ENCODE results near the gene PHLPP2. TPM values are rescaled to one million over a fixed set of nuclear protein-coding genes. Genes with fewer than 3 reads are reported as not detected.

Gene PHLPP2
- total RNA-seq, 1 experiment from 2014 or later: 4.4 TPM

GRCh38 chr16:71767060-71767900, 42.8 kb upstream of the PHLPP2 start:
- H4K20me1 ChIP-seq (ENCODE audit: low read length): peaks cover 5% of the 10 kb centered on the region; the same call in 1 of the 2 replicates
- H2AFZ ChIP-seq (ENCODE audit: low read length): no peak overlapping the region
- no TSS peak for BruUV-seq (replicated peaks)
- POLR2A ChIA-PET (ENCODE audit: unreplicated experiment): no interaction called here
- CTCF ChIA-PET: no interaction called here
- no peaks in the 10 kb centered on the region for H3K9me3 ChIP-seq (ENCODE audit: low read length)
- TF ChIP-seq EZH2 (IDR thresholded peaks at IDR 0.05; ENCODE audit: low read length, unreplicated experiment) (no peak), EZH2phosphoT487 (IDR thresholded peaks at IDR 0.05; ENCODE audit: borderline replicate concordance, low read length) (no peak), CTCF (conservative IDR thresholded peaks at IDR 0.05; ENCODE audit: low read depth, low read length) (no peak)
- H3K27ac ChIP-seq (ENCODE audit: low read length): no peak overlapping the region
- no peak overlapping the region for H3K4me2 ChIP-seq (ENCODE audit: low read length)
- DNase-seq (no peak), ATAC-seq (no peak)
- peaks cover 14% of the 10 kb centered on the region for H3K4me1 ChIP-seq (ENCODE audit: insufficient read depth, low read length)
- H3K27me3 ChIP-seq (ENCODE audit: low read length): no peaks in the 10 kb centered on the region
- intact Hi-C loops (cut with micrococcal nuclease): no loop called here
- no peaks in the 10 kb centered on the region for H3F3A ChIP-seq (ENCODE audit: low read length, unreplicated experiment)
- H3K4me3 ChIP-seq (ENCODE audit: low read length): no peak overlapping the region
- peaks cover 34% of the 10 kb centered on the region for H3K36me3 ChIP-seq (ENCODE audit: low read depth, low read length)
- H3K9me2 ChIP-seq (replicated peaks; ENCODE audit: low read length): no peaks in the 10 kb centered on the region
- H3K9ac ChIP-seq (ENCODE audit: low read length): no peak overlapping the region
- H3K79me2 ChIP-seq (ENCODE audit: low read length): no peaks in the 10 kb centered on the region

- ChIA-PET CTCF (no interaction called here), POLR2A (ENCODE audit: unreplicated experiment) (no interaction called here)
- H3K9ac ChIP-seq (ENCODE audit: low read length): no peak overlapping the region
- ATAC-seq: no peak
- no peaks in the 10 kb centered on the region for H3K4me1 ChIP-seq (ENCODE audit: insufficient read depth, low read length)
- intact Hi-C loops (cut with micrococcal nuclease): no loop called here
- no peak for DNase-seq
- no peaks in the 10 kb centered on the region for H3K79me2 ChIP-seq (ENCODE audit: low read length)
- no TSS peak for BruUV-seq (replicated peaks)
- no peaks in the 10 kb centered on the region for H3K9me3 ChIP-seq (ENCODE audit: low read length)
- H3K9me2 ChIP-seq (replicated peaks; ENCODE audit: low read length): no peaks in the 10 kb centered on the region
- H3K36me3 ChIP-seq (ENCODE audit: low read depth, low read length): peaks cover 32% of the 10 kb centered on the region
- H3K4me2 ChIP-seq (ENCODE audit: low read length): no peak overlapping the region
- H3F3A ChIP-seq (ENCODE audit: low read length, unreplicated experiment): no peaks in the 10 kb centered on the region
- H3K27ac ChIP-seq (ENCODE audit: low read length): no peak overlapping the region
- TF ChIP-seq CTCF (conservative IDR thresholded peaks at IDR 0.05; ENCODE audit: low read depth, low read length) (no peak), EZH2 (IDR thresholded peaks at IDR 0.05; ENCODE audit: low read length, unreplicated experiment) (no peak), EZH2phosphoT487 (IDR thresholded peaks at IDR 0.05; ENCODE audit: borderline replicate concordance, low read length) (no peak)
- H4K20me1 ChIP-seq (ENCODE audit: low read length): no peaks in the 10 kb centered on the region
- no peak overlapping the region for H2AFZ ChIP-seq (ENCODE audit: low read length)
- no peak overlapping the region for H3K4me3 ChIP-seq (ENCODE audit: low read length)
- no peaks in the 10 kb centered on the region for H3K27me3 ChIP-seq (ENCODE audit: low read length)
These were observed 37.7 kb upstream of the PHLPP2 start for GRCh38 chr16:71762186-71762585.

- Histone ChIP-seq H3K9me2 (replicated peaks; ENCODE audit: low read length) (no peaks in the 10 kb centered on the region), H3K4me1 (ENCODE audit: insufficient read depth, low read length) (no peaks in the 10 kb centered on the region), H3K4me2 (ENCODE audit: low read length) (no peak overlapping the region), H3F3A (ENCODE audit: low read length, unreplicated experiment) (no peaks in the 10 kb centered on the region), H3K79me2 (ENCODE audit: low read length) (no peaks in the 10 kb centered on the region), H3K4me3 (ENCODE audit: low read length) (no peak overlapping the region), H3K27me3 (ENCODE audit: low read length) (no peaks in the 10 kb centered on the region), H4K20me1 (ENCODE audit: low read length) (no peaks in the 10 kb centered on the region), H2AFZ (ENCODE audit: low read length) (no peak overlapping the region), H3K27ac (ENCODE audit: low read length) (no peak overlapping the region), H3K9me3 (ENCODE audit: low read length) (no peaks in the 10 kb centered on the region), H3K9ac (ENCODE audit: low read length) (no peak overlapping the region), H3K36me3 (ENCODE audit: low read depth, low read length) (peaks cover 37% of the 10 kb centered on the region)
- no peak for TF ChIP-seq CTCF (conservative IDR thresholded peaks at IDR 0.05; ENCODE audit: low read depth, low read length)
- no peak for TF ChIP-seq EZH2phosphoT487 (IDR thresholded peaks at IDR 0.05; ENCODE audit: borderline replicate concordance, low read length)
- no peak for TF ChIP-seq EZH2 (IDR thresholded peaks at IDR 0.05; ENCODE audit: low read length, unreplicated experiment)
- ChIA-PET CTCF (interaction anchor here (0.7 kb wide), 1 partner anchor 123 kb away, joined by 4 read pairs; the partner anchor contains the start of gene ZNF821), POLR2A (ENCODE audit: unreplicated experiment) (no interaction called here)
- intact Hi-C loops (cut with micrococcal nuclease): no loop called here
- no peak for DNase-seq
- BruUV-seq (replicated peaks): no TSS peak
- ATAC-seq: no peak
These were observed 36.6 kb upstream of the PHLPP2 start for GRCh38 chr16:71761097-71761496.
